HepG2 (cell line): ENCODE results near the gene PLRG1. TPM values are rescaled to one million over a fixed set of nuclear protein-coding genes. Genes with fewer than 3 reads are reported as not detected.

Experiments used
- EP300 ChIP-seq, 3 experiments: sonication (generic) in 1 of 3; formaldehyde crosslinking in 1 of 3; IDR thresholded peaks; 2 replicates each; pipeline versions ENCODE4 v1.5.1 to v1.6.1; 2011 to 2020; ENCODE audit warnings: low read depth in 2 of 3, low read length in 2 of 3, borderline replicate concordance in 1 of 3, improper control_type of control experiment in 1 of 3, mild to moderate bottlenecking in 1 of 3, missing genetic modification reagents in 1 of 3, moderate library complexity in 1 of 3
- HMG20A ChIP-seq: IDR thresholded peaks from 2 replicates; pipeline ENCODE4 v1.6.1; 2016; ENCODE audit warnings: borderline replicate concordance
- HMG20B ChIP-seq: conservative IDR thresholded peaks from 2 replicates; pipeline ENCODE4 v1.6.1; 2016; ENCODE audit warnings: missing genetic modification reagents, missing compliant biosample characterization
- HOXA5 ChIP-seq: sonication (generic); formaldehyde crosslinking; IDR thresholded peaks from 2 replicates; pipeline ENCODE4 v1.4.0; 2020; ENCODE audit warnings: missing genetic modification reagents
- KAT7 ChIP-seq: IDR thresholded peaks from 2 replicates; pipeline ENCODE4 v1.6.1; 2018; ENCODE audit warnings: borderline replicate concordance, missing compliant biosample characterization
- KAT8 ChIP-seq: IDR thresholded peaks from 2 replicates; pipeline ENCODE4 v1.6.1; 2016; ENCODE audit warnings: missing genetic modification reagents, missing compliant biosample characterization
- MYNN ChIP-seq: sonication (generic); formaldehyde crosslinking; IDR thresholded peaks from 2 replicates; pipeline ENCODE4 v1.4.0; 2020; ENCODE audit warnings: mild to moderate bottlenecking, low read depth, missing genetic modification reagents
- SETDB1 ChIP-seq: sonication (generic); formaldehyde crosslinking; IDR thresholded peaks from 2 replicates; pipeline ENCODE4 v1.5.1; 2020; ENCODE audit warnings: missing genetic modification reagents, mild to moderate bottlenecking, borderline replicate concordance
- SMAD1 ChIP-seq: sonication (generic); formaldehyde crosslinking; IDR thresholded peaks from 2 replicates; pipeline ENCODE4 v1.4.0; 2020; ENCODE audit warnings: missing genetic modification reagents, low read depth, mild to moderate bottlenecking, borderline replicate concordance
- STAG1 ChIP-seq: sonication (generic); formaldehyde crosslinking; IDR thresholded peaks from 2 replicates; pipeline ENCODE4 v1.4.0; 2020; ENCODE audit warnings: missing genetic modification reagents
- TAF1 ChIP-seq: sonication (generic); formaldehyde crosslinking; IDR thresholded peaks from 2 replicates; pipeline ENCODE4 v1.4.0; 2020; ENCODE audit warnings: missing genetic modification reagents
- TCF7 ChIP-seq: sonication (generic); IDR thresholded peaks from 2 replicates; pipeline ENCODE4 v1.6.1; 2016; ENCODE audit warnings: antibody characterized with exemption, low read depth
- TEAD3 ChIP-seq: optimal IDR thresholded peaks from 2 replicates; pipeline ENCODE3; 2016; ENCODE audit warnings: borderline replicate concordance
- ZBTB3 ChIP-seq: sonication (generic); formaldehyde crosslinking; IDR thresholded peaks from 2 replicates; pipeline ENCODE4 v1.4.0; 2020; ENCODE audit warnings: low read depth, mild to moderate bottlenecking, moderate library complexity, missing genetic modification reagents, borderline replicate concordance
- ZBTB43 ChIP-seq: sonication (generic); formaldehyde crosslinking; conservative IDR thresholded peaks from 2 replicates; pipeline ENCODE4 v1.4.0; 2020; ENCODE audit warnings: missing genetic modification reagents
- ZNF251 ChIP-seq: sonication (generic); formaldehyde crosslinking; IDR thresholded peaks from 2 replicates; pipeline ENCODE4 v1.9.0; 2021; ENCODE audit warnings: mild to moderate bottlenecking, missing genetic modification reagents
- ZNF619 ChIP-seq: sonication (generic); formaldehyde crosslinking; IDR thresholded peaks from 2 replicates; pipeline ENCODE4 v1.4.0; 2020; ENCODE audit warnings: mild to moderate bottlenecking, missing genetic modification reagents
- ZNF672 ChIP-seq: sonication (generic); formaldehyde crosslinking; IDR thresholded peaks from 2 replicates; pipeline ENCODE4 v1.8.1; 2022; ENCODE audit warnings: missing genetic modification reagents
- polyA plus RNA-seq, 8 experiments: library from polyadenylated mRNA; depleted of rRNA in 3 of 8; stranded (reverse) in 7 of 8; unstranded in 1 of 8; fragments of >200 nt; fragmentation: Illumina TruSeq in 4 of 8; extraction: Trizol in 4 of 8; gene quantifications; 2 replicates each; pipeline versions ENCODE4 v1.2.1 to v1.2.3, GENCODE V29; 2011 to 2016; ENCODE audit warnings: low read depth in 4 of 8, missing spikeins in 1 of 8, mixed read lengths in 1 of 8; ENCODE audit not compliant: insufficient read depth in 1 of 8
- total RNA-seq, 5 experiments: library from RNA; depleted of rRNA; stranded (reverse); fragments of >200 nt; fragmentation: Illumina TruSeq; extraction: Trizol; gene quantifications; 2 replicates each; pipeline ENCODE4 v1.2.3, GENCODE V29; 2016; ENCODE audit warnings: low read depth in 1 of 5
- TF ChIP-seq, protein P1 (sequence below), 2 experiments: fragments of 450-650 bp in 1 of 2; sonication (generic) in 1 of 2; formaldehyde crosslinking; IDR thresholded peaks; 2 replicates each; pipeline versions ENCODE4 v1.5.0 to v1.8.0; 2020 to 2022; ENCODE audit warnings: mild to moderate bottlenecking in 1 of 2, missing genetic modification reagents in 1 of 2
- TF ChIP-seq, protein P2 (sequence below): sonication (generic); formaldehyde crosslinking; conservative IDR thresholded peaks from 2 replicates; pipeline ENCODE4 v1.4.0; 2020; ENCODE audit warnings: missing genetic modification reagents
- TF ChIP-seq, protein P3 (sequence below): sonication (generic); formaldehyde crosslinking; IDR thresholded peaks from 2 replicates; pipeline ENCODE4 v1.4.0; 2020; ENCODE audit warnings: missing genetic modification reagents

Gene PLRG1
- total and polyA plus RNA-seq, 2 of the 13 experiments (the other 11 are each of a cell fraction or from before 2014, with no cell fraction given), result 77.3 to 110 TPM

- TF ChIP-seq ZBTB43, result no peak
- TF ChIP-seq ZNF619, result no peak
- peak; percentile 80; the same call in 1 of the 2 replicates for TF ChIP-seq HMG20B (CRISPR knock-in tag)
- no peak for TF ChIP-seq KAT8
- no peak for TF ChIP-seq ZBTB3 (CRISPR knock-in tag)
- TF ChIP-seq SMAD1 (CRISPR knock-in tag), result no peak
- peak in 1 of 2 experiments; percentile 86; a peak in 3 of 4 replicates for TF ChIP-seq EP300 (IDR thresholded peaks at IDR 0.05; ENCODE audit: low read depth in 2 of 2, low read length in 2 of 2)
- TF ChIP-seq EP300 (CRISPR knock-in tag; IDR thresholded peaks at IDR 0.05; ENCODE audit: borderline replicate concordance), result peak; percentile 62; the same call in 1 of the 2 replicates
- TF ChIP-seq SETDB1, result no peak
- TF ChIP-seq, protein P1, sequence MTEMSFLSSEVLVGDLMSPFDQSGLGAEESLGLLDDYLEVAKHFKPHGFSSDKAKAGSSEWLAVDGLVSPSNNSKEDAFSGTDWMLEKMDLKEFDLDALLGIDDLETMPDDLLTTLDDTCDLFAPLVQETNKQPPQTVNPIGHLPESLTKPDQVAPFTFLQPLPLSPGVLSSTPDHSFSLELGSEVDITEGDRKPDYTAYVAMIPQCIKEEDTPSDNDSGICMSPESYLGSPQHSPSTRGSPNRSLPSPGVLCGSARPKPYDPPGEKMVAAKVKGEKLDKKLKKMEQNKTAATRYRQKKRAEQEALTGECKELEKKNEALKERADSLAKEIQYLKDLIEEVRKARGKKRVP (CRISPR knock-in tag; IDR thresholded peaks at IDR 0.05), result peak in 1 of 2 experiments; percentile 63; a peak in 2 of 4 replicates
- TF ChIP-seq, protein P2, sequence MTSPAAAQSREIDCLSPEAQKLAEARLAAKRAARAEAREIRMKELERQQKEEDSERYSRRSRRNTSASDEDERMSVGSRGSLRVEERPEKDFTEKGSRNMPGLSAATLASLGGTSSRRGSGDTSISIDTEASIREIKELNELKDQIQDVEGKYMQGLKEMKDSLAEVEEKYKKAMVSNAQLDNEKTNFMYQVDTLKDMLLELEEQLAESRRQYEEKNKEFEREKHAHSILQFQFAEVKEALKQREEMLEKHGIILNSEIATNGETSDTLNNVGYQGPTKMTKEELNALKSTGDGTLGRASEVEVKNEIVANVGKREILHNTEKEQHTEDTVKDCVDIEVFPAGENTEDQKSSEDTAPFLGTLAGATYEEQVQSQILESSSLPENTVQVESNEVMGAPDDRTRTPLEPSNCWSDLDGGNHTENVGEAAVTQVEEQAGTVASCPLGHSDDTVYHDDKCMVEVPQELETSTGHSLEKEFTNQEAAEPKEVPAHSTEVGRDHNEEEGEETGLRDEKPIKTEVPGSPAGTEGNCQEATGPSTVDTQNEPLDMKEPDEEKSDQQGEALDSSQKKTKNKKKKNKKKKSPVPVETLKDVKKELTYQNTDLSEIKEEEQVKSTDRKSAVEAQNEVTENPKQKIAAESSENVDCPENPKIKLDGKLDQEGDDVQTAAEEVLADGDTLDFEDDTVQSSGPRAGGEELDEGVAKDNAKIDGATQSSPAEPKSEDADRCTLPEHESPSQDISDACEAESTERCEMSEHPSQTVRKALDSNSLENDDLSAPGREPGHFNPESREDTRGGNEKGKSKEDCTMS (CRISPR knock-in tag), result no peak
- TF ChIP-seq, protein P3, sequence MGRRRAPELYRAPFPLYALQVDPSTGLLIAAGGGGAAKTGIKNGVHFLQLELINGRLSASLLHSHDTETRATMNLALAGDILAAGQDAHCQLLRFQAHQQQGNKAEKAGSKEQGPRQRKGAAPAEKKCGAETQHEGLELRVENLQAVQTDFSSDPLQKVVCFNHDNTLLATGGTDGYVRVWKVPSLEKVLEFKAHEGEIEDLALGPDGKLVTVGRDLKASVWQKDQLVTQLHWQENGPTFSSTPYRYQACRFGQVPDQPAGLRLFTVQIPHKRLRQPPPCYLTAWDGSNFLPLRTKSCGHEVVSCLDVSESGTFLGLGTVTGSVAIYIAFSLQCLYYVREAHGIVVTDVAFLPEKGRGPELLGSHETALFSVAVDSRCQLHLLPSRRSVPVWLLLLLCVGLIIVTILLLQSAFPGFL (CRISPR knock-in tag), result no peak
- peak; percentile 87; the same call in 1 of the 2 replicates for TF ChIP-seq HMG20A (CRISPR knock-in tag)
- no peak for TF ChIP-seq TAF1 (CRISPR knock-in tag)
- no peak for TF ChIP-seq STAG1 (CRISPR knock-in tag)
- TF ChIP-seq HOXA5 (CRISPR knock-in tag), result no peak
- TF ChIP-seq ZNF251, result no peak
- TF ChIP-seq TCF7, result peak; percentile 55
- TF ChIP-seq KAT7, result no peak
- TF ChIP-seq MYNN (CRISPR knock-in tag), result no peak
- peak; percentile 74 for TF ChIP-seq TEAD3
- TF ChIP-seq ZNF672, result no peak
Measured at GRCh38 chr4:154560824-154561231, 10.6 kb upstream of the PLRG1 start (continued).
